C4-2B (cell line): ENCODE measurements around the gene PDE9A.

Source experiments
- ZFX ChIP-seq: fragments of 450-650 bp; IDR thresholded peaks from 2 replicates; pipeline ENCODE4 v1.6.1; 2017
- TF ChIP-seq, protein P1 (sequence below): fragments of 450-650 bp; conservative IDR thresholded peaks from 2 replicates; pipeline ENCODE4 v1.5.1; 2017; ENCODE audit warnings: mild to moderate bottlenecking

DNA sequence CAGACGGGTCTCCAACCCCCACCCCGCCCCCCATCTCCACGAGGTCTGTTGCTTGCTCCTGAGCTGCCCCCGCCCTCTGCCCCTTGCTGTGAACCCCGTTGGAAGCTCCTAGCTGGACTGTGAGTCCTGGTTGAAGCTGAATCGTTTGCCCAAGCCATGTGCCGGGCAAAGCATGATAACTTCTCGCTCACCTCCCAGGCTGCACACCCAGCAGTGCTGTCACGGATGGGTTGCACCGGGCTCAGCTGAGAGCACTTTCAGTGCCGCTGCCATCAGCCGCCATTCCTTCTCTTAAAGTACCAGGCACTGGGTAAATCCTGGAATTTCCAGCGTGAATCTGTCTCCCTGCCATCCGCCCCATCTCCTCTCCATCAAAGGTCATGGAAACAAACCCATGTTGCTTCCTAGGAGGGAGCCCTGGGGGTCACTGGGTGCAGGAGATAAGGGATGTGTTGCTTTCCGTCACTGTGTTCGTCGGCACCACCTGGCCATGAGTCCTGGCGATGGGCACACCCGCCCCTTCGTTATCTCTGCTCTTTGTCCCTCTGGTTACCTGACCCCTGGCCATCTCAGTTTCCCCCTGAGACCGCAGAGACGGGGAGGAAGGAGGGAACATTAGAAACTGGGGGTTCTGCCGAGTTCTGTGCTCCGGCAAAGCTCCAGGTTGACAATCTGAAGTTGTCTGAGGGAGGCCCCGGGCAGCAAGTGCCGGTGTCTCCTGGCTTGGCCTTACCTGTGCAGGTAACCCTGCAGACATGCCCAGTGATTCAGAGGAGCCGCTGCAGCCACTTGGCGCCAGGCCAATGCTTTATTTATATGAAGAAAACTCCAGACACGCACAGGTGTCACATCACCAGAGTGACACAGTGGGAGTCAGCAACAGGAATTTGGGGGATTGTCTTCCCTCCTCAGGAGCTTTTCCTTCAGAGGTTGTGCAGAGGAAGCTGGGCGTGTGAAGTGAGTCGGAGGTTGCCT, 2.7 kb downstream of the PDE9A start:
- TF ChIP-seq, protein P1, sequence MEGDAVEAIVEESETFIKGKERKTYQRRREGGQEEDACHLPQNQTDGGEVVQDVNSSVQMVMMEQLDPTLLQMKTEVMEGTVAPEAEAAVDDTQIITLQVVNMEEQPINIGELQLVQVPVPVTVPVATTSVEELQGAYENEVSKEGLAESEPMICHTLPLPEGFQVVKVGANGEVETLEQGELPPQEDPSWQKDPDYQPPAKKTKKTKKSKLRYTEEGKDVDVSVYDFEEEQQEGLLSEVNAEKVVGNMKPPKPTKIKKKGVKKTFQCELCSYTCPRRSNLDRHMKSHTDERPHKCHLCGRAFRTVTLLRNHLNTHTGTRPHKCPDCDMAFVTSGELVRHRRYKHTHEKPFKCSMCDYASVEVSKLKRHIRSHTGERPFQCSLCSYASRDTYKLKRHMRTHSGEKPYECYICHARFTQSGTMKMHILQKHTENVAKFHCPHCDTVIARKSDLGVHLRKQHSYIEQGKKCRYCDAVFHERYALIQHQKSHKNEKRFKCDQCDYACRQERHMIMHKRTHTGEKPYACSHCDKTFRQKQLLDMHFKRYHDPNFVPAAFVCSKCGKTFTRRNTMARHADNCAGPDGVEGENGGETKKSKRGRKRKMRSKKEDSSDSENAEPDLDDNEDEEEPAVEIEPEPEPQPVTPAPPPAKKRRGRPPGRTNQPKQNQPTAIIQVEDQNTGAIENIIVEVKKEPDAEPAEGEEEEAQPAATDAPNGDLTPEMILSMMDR = no peak
- TF ChIP-seq ZFX = no peak
